Measurements from ENCODE around the gene TTC13. TPM values are rescaled to one million over a fixed set of nuclear protein-coding genes. Genes with fewer than 3 reads are reported as not detected.

The TTC13 gene
- total and polyA plus RNA-seq, 2 of the 13 experiments (the other 11 are each of a cell fraction or from before 2014, with no cell fraction given) = 5.8 to 15.9 TPM

GRCh38 chr1:230868736-230869385 is 109.8 kb downstream of the TTC13 start (continued):
- no peak for TF ChIP-seq ZNF614 (CRISPR knock-in tag; IDR thresholded peaks at IDR 0.05; ENCODE audit: borderline replicate concordance)
- TF ChIP-seq ZNF234 (CRISPR knock-in tag; conservative IDR thresholded peaks at IDR 0.05) = 0 out of 2 replicates have a peak, but pooled peaks have one; percentile 48
- TF ChIP-seq HNRNPH1 (optimal IDR thresholded peaks at IDR 0.05; ENCODE audit: low read depth, low read length) = no peak
- no peak for TF ChIP-seq KLF15 (CRISPR knock-in tag; IDR thresholded peaks at IDR 0.05; ENCODE audit: borderline replicate concordance)
- no peak for TF ChIP-seq ZNF362 (CRISPR knock-in tag; IDR thresholded peaks at IDR 0.05; ENCODE audit: borderline replicate concordance)
- TF ChIP-seq BORCS8-MEF2B (CRISPR knock-in tag; IDR thresholded peaks at IDR 0.05) = no peak
- TF ChIP-seq JUNB (CRISPR knock-in tag; IDR thresholded peaks at IDR 0.05; ENCODE audit: borderline replicate concordance) = no peak
- no peak for TF ChIP-seq NFRKB (IDR thresholded peaks at IDR 0.05)
- TF ChIP-seq TOPORS (CRISPR knock-in tag; IDR thresholded peaks at IDR 0.05) = no peak
- peak; percentile 68 for TF ChIP-seq SAP130 (CRISPR knock-in tag; IDR thresholded peaks at IDR 0.05; ENCODE audit: low read depth)
- TF ChIP-seq, protein P1, sequence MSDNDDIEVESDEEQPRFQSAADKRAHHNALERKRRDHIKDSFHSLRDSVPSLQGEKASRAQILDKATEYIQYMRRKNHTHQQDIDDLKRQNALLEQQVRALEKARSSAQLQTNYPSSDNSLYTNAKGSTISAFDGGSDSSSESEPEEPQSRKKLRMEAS (IDR thresholded peaks at IDR 0.05) = peak; percentile 92
- no peak for TF ChIP-seq SRSF1 (optimal IDR thresholded peaks at IDR 0.05; ENCODE audit: low read depth, low read length)
- TF ChIP-seq ARID5B (CRISPR knock-in tag; IDR thresholded peaks at IDR 0.05) = 0 out of 2 replicates have a peak, but pooled peaks have one; percentile 7
- no peak for TF ChIP-seq ZFP41 (CRISPR knock-in tag; IDR thresholded peaks at IDR 0.05; ENCODE audit: borderline replicate concordance)
- TF ChIP-seq RFXANK (CRISPR knock-in tag; IDR thresholded peaks at IDR 0.05) = no peak
- no peak for TF ChIP-seq SOX6 (IDR thresholded peaks at IDR 0.05)
- no peak for TF ChIP-seq SOX6 (CRISPR knock-in tag; IDR thresholded peaks at IDR 0.05)
- no peak for TF ChIP-seq SMC3 (IDR thresholded peaks at IDR 0.05; ENCODE audit: low read length)
- peak; percentile 37; the same call in 1 of the 2 replicates for TF ChIP-seq ZNF768 (CRISPR knock-in tag; IDR thresholded peaks at IDR 0.05)
- TF ChIP-seq ZNF280D (CRISPR knock-in tag; IDR thresholded peaks at IDR 0.05) = 0 out of 2 replicates have a peak, but pooled peaks have one; percentile 12
